Spinal cord (tissue), 10 donors: ENCODE results near the gene CHN1. TPM values are rescaled to one million over a fixed set of nuclear protein-coding genes. Genes with fewer than 3 reads are reported as not detected.
A peak's percentile ranks its signal among the peaks of the same experiment; 100 is the strongest.

Experiments used
- DNase-seq, 6 donors: peaks; one replicate each; pipeline versions ENCODE4 v3.0.0 to v3.0.0-alpha.2; 2013 to 2015; ENCODE audit warnings: low spot score in 6 of 6, low read depth in 4 of 6
- H3K27ac ChIP-seq: one replicate; pipeline ENCODE4 v1.5.1; 2013; ENCODE audit warnings: low read depth, low read length, control low read depth
- H3K27me3 ChIP-seq: one replicate; pipeline ENCODE4 v1.6.1; 2013; ENCODE audit warnings: low read length; ENCODE audit not compliant: control insufficient read depth, insufficient read depth
- H3K36me3 ChIP-seq: one replicate; pipeline ENCODE4 v1.6.1; 2013; ENCODE audit warnings: low read length; ENCODE audit not compliant: control insufficient read depth, insufficient read depth
- H3K4me1 ChIP-seq: one replicate; pipeline ENCODE4 v1.6.1; 2013; ENCODE audit warnings: low read length; ENCODE audit not compliant: control insufficient read depth, insufficient read depth
- H3K4me3 ChIP-seq: one replicate; pipeline ENCODE4 v1.5.1; 2013; ENCODE audit warnings: low read depth, low read length, control low read depth
- H3K9me3 ChIP-seq: one replicate; pipeline ENCODE4 v1.6.1; 2013; ENCODE audit warnings: low read length; ENCODE audit not compliant: control insufficient read depth, insufficient read depth
- WGBS: methylation state at CpG from one replicate; pipeline ENCODE4 v1.1.5; 2013; ENCODE audit warnings: missing lambda C conversion rate; ENCODE audit not compliant: insufficient coverage; 5-methylcytosine and 5-hydroxymethylcytosine counted together
- polyA plus RNA-seq, 2 donors: library from polyadenylated mRNA; unstranded; fragments of 120-200 nt; gene quantifications; one replicate each; pipeline ENCODE4 v1.2.1, GENCODE V29; 2013; ENCODE audit not compliant: insufficient read length in 2 of 2
- total RNA-seq, 2 donors: library from RNA; depleted of rRNA in 1 of 2; stranded (reverse); fragments of 120-200 nt in 1 of 2; fragments of >200 nt in 1 of 2; gene quantifications; one replicate each; pipeline versions ENCODE4 v1.2.3 to v1.2.4, GENCODE V29; 2013 to 2014
- donor health status: healthy.

CHN1 gene
- total and polyA plus RNA-seq, 4 donors = 56.9 to 72.4 (median 64.0) TPM

- no peak for DNase-seq
- H3K36me3 ChIP-seq = no peaks in the 10 kb centered on the region
- H3K4me3 ChIP-seq = no peak overlapping the region
- no peaks in the 10 kb centered on the region for H3K9me3 ChIP-seq
- no peaks in the 10 kb centered on the region for H3K27me3 ChIP-seq
- peaks cover 8% of the 10 kb centered on the region for H3K4me1 ChIP-seq
- no peak overlapping the region for H3K27ac ChIP-seq
- WGBS = 100% methylated on average over 1 of the region's 4 CpGs
Observed at GRCh38 chr2:174763780-174764179, 241.4 kb downstream of the CHN1 start.

- 57% methylated on average over 2 of the region's 5 CpGs for WGBS
- Histone ChIP-seq H3K4me3 (no peak overlapping the region), H3K36me3 (no peaks in the 10 kb centered on the region), H3K9me3 (no peaks in the 10 kb centered on the region), H3K27ac (peak overlapping the region; percentile 25), H3K27me3 (no peaks in the 10 kb centered on the region), H3K4me1 (peaks cover 8% of the 10 kb centered on the region)
- no peak for DNase-seq
Observed at GRCh38 chr2:174762464-174762863, 242.7 kb downstream of the CHN1 start.

GRCh38 chr2:174761837-174762236 is 243.3 kb downstream of the CHN1 start:
- no peaks in the 10 kb centered on the region for H3K27me3 ChIP-seq
- H3K9me3 ChIP-seq = no peaks in the 10 kb centered on the region
- H3K4me1 ChIP-seq = peaks cover 8% of the 10 kb centered on the region
- no peaks in the 10 kb centered on the region for H3K36me3 ChIP-seq
- no peak for DNase-seq
- no peak overlapping the region for H3K4me3 ChIP-seq
- no peak overlapping the region for H3K27ac ChIP-seq

- no peak for DNase-seq
- H3K27me3 ChIP-seq = no peaks in the 10 kb centered on the region
- H3K27ac ChIP-seq = no peak overlapping the region
- H3K36me3 ChIP-seq = no peaks in the 10 kb centered on the region
- H3K9me3 ChIP-seq = no peaks in the 10 kb centered on the region
- 100% methylated on average over 2 of the region's 5 CpGs for WGBS
- no peak overlapping the region for H3K4me3 ChIP-seq
- H3K4me1 ChIP-seq = peaks cover 8% of the 10 kb centered on the region
Observed at GRCh38 chr2:174760845-174761473, 244.2 kb downstream of the CHN1 start.

GRCh38 chr2:174759381-174760065 is 245.7 kb downstream of the CHN1 start:
- no peaks in the 10 kb centered on the region for H3K36me3 ChIP-seq
- no peaks in the 10 kb centered on the region for H3K27me3 ChIP-seq
- H3K9me3 ChIP-seq = no peaks in the 10 kb centered on the region
- DNase-seq = no peak
- peaks cover 8% of the 10 kb centered on the region for H3K4me1 ChIP-seq
- H3K27ac ChIP-seq = no peak overlapping the region
- WGBS = 79% methylated on average over 11 of the region's 11 CpGs
- no peak overlapping the region for H3K4me3 ChIP-seq

- Histone ChIP-seq H3K36me3 (no peaks in the 10 kb centered on the region), H3K4me3 (no peak overlapping the region), H3K9me3 (no peaks in the 10 kb centered on the region), H3K27ac (no peak overlapping the region), H3K27me3 (no peaks in the 10 kb centered on the region), H3K4me1 (no peaks in the 10 kb centered on the region)
- WGBS = 55% methylated on average over 6 of the region's 10 CpGs
- no peak for DNase-seq
Observed at GRCh38 chr2:174756743-174757142, 248.4 kb downstream of the CHN1 start.

- Histone ChIP-seq H3K4me1 (no peaks in the 10 kb centered on the region), H3K27ac (no peak overlapping the region), H3K9me3 (no peaks in the 10 kb centered on the region), H3K4me3 (no peak overlapping the region), H3K36me3 (no peaks in the 10 kb centered on the region), H3K27me3 (no peaks in the 10 kb centered on the region)
- WGBS = 89% methylated on average over 13 of the region's 13 CpGs
- no peak for DNase-seq
Observed at GRCh38 chr2:174753038-174753633, 252.0 kb downstream of the CHN1 start.

- H3K9me3 ChIP-seq = no peaks in the 10 kb centered on the region
Observed at GRCh38 chr2:174752403-174753037, 252.7 kb downstream of the CHN1 start.

GRCh38 chr2:174750923-174751441 is 254.2 kb downstream of the CHN1 start:
- Histone ChIP-seq H3K9me3 (no peaks in the 10 kb centered on the region), H3K4me3 (no peak overlapping the region), H3K36me3 (no peaks in the 10 kb centered on the region), H3K4me1 (no peaks in the 10 kb centered on the region), H3K27me3 (no peaks in the 10 kb centered on the region), H3K27ac (no peak overlapping the region)
- no peak for DNase-seq
- 67% methylated on average over 1 of the region's 5 CpGs for WGBS

More at GRCh38 chr2:174752403-174753037, 252.7 kb downstream of the CHN1 start:
- Histone ChIP-seq H3K36me3 (no peaks in the 10 kb centered on the region), H3K27ac (no peak overlapping the region), H3K4me1 (no peaks in the 10 kb centered on the region), H3K27me3 (no peaks in the 10 kb centered on the region), H3K4me3 (no peak overlapping the region)
- 94% methylated on average over 2 of the region's 4 CpGs for WGBS
- no peak for DNase-seq
